ENCODE data around the gene KLHL40. TPM values are rescaled to one million over a fixed set of nuclear protein-coding genes. Genes with fewer than 3 reads are reported as not detected.

The KLHL40 gene
- polyA plus RNA-seq, 2 of the 4 experiments (the other 2 are of a cell fraction), result not detected

GRCh38 chr3:42711491-42712343 is 26.4 kb downstream of the KLHL40 start:
- no peak for FAIRE-seq
- Histone ChIP-seq H3K4me1 (no peaks in the 10 kb centered on the region), H3K4me3 (no peak overlapping the region), H3K27ac (no peak overlapping the region), H3K9me3 (no peaks in the 10 kb centered on the region), H3K4me2 (no peak overlapping the region)
- POLR2A ChIA-PET, result no interaction called here
- TF ChIP-seq E2F6 (IDR thresholded peaks at IDR 0.05; ENCODE audit: borderline replicate concordance, low read depth), result no peak
- no peak for TF ChIP-seq JUN (IDR thresholded peaks at IDR 0.05)
- TF ChIP-seq ATOH8 (CRISPR knock-in tag; IDR thresholded peaks at IDR 0.05; ENCODE audit: low read depth), result no peak
- DNase-seq (ENCODE audit: low read depth in 1 of 2, low spot score in 1 of 2), result peak; percentile 12 to 20
- 24% methylated on average over 5 of the region's 6 CpGs for WGBS (ENCODE audit: missing lambda C conversion rate)
- peak; percentile 78 to 82 for ATAC-seq
- CTCF ChIA-PET, result interaction anchor here (0.9 to 1.3 kb wide), 4 partner anchors 10 to 69 kb away, joined by 3 read pairs; partner anchors contain the start of gene HHATL

GRCh38 chr3:42712344-42712648 is 27.0 kb downstream of the KLHL40 start:
- Histone ChIP-seq H3K4me3 (no peak overlapping the region), H3K27ac (no peak overlapping the region), H3K9me3 (no peaks in the 10 kb centered on the region), H3K4me1 (no peaks in the 10 kb centered on the region), H3K4me2 (no peak overlapping the region)
- POLR2A ChIA-PET, result no interaction called here
- ATAC-seq, result no peak
- TF ChIP-seq ZFP36 (IDR thresholded peaks at IDR 0.05; ENCODE audit: borderline replicate concordance, partially characterized antibody), result no peak
- TF ChIP-seq E2F6 (IDR thresholded peaks at IDR 0.05; ENCODE audit: borderline replicate concordance, low read depth), result no peak
- TF ChIP-seq EP300 (IDR thresholded peaks at IDR 0.05), result no peak
- DNase-seq (ENCODE audit: low read depth in 1 of 2, low spot score in 1 of 2), result no peak
- CTCF ChIA-PET, result interaction anchor here (1.1 to 1.3 kb wide), 3 partner anchors 9 to 55 kb away, joined by 3 read pairs; no protein-coding TSS in a partner anchor
- WGBS (ENCODE audit: missing lambda C conversion rate), result 63% methylated on average over 3 of the region's 4 CpGs
- FAIRE-seq, result no peak

GRCh38 chr3:42712688-42713372 is 27.5 kb downstream of the KLHL40 start:
- Histone ChIP-seq H3K4me2 (no peak overlapping the region), H3K27ac (no peak overlapping the region), H3K4me1 (no peaks in the 10 kb centered on the region), H3K9me3 (no peaks in the 10 kb centered on the region), H3K4me3 (no peak overlapping the region)
- ChIA-PET CTCF (interaction anchor here (1.1 to 1.3 kb wide), 3 partner anchors 9 to 55 kb away, joined by 3 read pairs; no protein-coding TSS in a partner anchor), POLR2A (no interaction called here)
- DNase-seq (ENCODE audit: low read depth in 1 of 2, low spot score in 1 of 2) (no peak), FAIRE-seq (no peak), ATAC-seq (no peak; a peak in 1 of 6 replicates)
- TF ChIP-seq JUN (IDR thresholded peaks at IDR 0.05), result no peak
- no peak for TF ChIP-seq HOXA7 (CRISPR knock-in tag; IDR thresholded peaks at IDR 0.05)
- TF ChIP-seq HMGXB4 (CRISPR knock-in tag; IDR thresholded peaks at IDR 0.05; ENCODE audit: borderline replicate concordance), result no peak
- TF ChIP-seq ZNF302 (CRISPR knock-in tag; IDR thresholded peaks at IDR 0.05), result no peak
- no peak for TF ChIP-seq HEYL (CRISPR knock-in tag; IDR thresholded peaks at IDR 0.05)
- no peak for TF ChIP-seq PHF8 (IDR thresholded peaks at IDR 0.05; ENCODE audit: borderline replicate concordance, low read depth)
- no peak for TF ChIP-seq KDM1A (IDR thresholded peaks at IDR 0.05; ENCODE audit: low read depth)
- TF ChIP-seq BCL3 (IDR thresholded peaks at IDR 0.05), result no peak
- TF ChIP-seq RARB (CRISPR knock-in tag; IDR thresholded peaks at IDR 0.05), result no peak
- no peak for TF ChIP-seq KDM5A (IDR thresholded peaks at IDR 0.05)
- TF ChIP-seq SREBF2 (IDR thresholded peaks at IDR 0.05), result no peak
- TF ChIP-seq MAFK (IDR thresholded peaks at IDR 0.05; ENCODE audit: partially characterized antibody), result no peak
- TF ChIP-seq CTCF (IDR thresholded peaks at IDR 0.05), result no peak
- 48% methylated on average over 5 of the region's 5 CpGs for WGBS (ENCODE audit: missing lambda C conversion rate)

Data from A549 (cell line).